GM21367 (cell line): ENCODE measurements around the gene PRCD.

Experiments used
- ATAC-seq: cut with Tn5 transposase; IDR thresholded peaks from one replicate; pipeline ENCODE4 v1.9.1; 2021; ENCODE audit not compliant: unreplicated experiment

PRCD gene

DNA sequence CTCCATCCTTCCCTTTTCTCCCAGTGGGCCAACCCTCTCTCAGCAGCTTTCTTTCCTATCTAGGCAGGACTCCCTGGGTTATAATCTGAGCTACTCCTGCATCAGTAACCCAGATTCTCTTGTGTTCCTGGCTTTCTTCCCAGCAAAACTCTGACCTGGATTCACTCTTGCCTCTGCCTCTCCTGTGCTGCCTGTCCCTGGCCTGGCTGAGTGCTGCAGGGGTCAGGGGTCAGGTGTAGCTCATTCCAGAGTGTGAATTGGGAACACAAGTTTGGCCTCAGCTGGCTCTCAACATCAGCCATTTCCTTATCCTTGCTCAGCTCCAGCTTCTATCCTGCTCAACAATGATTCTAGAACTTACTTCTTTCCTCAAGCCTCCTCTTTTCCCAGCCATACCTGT lies 48.3 kb downstream of the PRCD start:
- ATAC-seq: no peak

DNA sequence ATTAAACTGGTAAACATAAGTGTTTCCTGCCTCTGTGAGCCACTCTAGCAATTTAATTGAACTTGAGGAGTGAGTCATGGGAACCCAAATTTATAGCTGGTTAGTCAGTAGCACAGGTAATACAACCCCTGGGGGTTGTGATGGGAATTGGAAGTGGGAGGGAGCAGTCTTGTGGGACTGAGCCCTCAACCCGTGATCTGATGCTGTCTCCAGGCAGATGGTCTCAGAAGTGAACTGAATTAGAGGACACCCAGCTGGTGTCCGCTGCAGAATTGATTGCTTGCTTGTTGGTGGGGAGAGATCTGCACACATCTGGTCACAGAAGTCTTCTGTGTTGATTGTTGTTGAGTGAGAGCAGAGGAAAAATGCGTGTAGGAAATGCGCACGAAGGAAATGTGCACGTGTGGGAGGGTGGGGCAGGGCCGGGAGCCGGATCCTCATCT lies 53.6 kb downstream of the PRCD start:
- no peak for ATAC-seq

DNA sequence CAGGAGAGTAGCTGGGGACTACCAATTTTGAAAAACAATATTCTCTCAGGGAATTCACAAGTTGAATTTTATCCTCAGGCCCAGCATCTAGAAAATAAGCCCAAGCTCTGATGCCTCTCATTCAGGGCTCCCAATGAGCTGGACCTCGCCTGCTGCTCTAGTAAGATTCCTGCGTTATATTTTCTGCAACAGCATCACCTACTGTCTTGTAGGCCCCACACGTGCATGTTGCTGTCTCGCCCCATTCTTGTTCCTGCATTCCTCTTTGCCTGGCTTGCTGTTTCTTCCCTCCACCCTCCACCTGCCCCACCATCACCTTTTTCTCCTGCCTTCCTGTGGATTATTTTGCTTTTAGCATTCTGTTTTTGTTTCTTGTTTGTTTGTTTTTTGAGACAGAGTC lies 54.1 kb downstream of the PRCD start:
- no peak for ATAC-seq

DNA sequence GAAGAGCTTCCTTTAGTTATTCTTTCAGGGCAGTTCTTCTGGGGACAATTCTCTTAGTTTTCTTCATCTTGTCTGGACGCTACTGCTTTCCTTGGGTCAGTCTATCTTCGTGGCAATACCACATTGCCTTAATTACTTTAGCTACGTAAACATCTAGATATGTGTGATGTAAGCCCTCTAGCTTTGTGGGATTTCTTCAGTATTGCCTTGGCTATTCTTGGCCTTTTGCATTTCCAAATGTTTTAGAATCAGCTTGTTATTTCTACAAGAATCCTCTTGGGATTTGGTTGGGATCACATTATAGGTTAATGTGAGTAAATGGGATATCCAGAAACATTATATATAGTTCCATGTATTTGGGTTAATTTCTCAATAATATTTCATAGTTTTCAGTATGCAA lies 54.8 kb downstream of the PRCD start:
- no peak for ATAC-seq
